ENCODE data around the gene RAB36.

The RAB36 gene

GRCh38 chr22:23138584-23139435 lies 6.5 kb upstream of the RAB36 start:
- no peak for DNase-seq

DNA sequence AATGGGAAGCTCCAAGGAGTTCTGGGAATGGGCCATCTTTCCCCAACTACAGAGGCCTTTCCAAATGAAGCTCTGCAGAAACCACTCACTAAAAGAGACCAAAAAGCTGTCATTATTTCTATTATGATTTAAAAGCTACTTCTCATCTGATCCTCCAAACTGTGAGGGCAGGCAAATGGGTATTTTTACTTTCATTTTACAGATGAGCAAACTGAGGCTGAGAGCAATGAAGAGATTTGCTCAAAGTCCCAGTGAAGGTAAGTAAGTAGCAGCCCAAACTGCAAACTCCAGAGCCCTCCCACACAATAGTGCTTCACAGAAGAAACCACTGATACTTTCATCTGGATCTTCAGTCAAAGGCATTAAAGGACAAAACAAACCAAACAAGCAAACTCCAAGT lies 4.9 kb upstream of the RAB36 start:
- no peak for DNase-seq

GRCh38 chr22:23142546-23143105 lies 2.7 kb upstream of the RAB36 start:
- no peak for DNase-seq

- DNase-seq, result no peak
These were observed 2.2 kb upstream of the RAB36 start for GRCh38 chr22:23143119-23143518.

DNA sequence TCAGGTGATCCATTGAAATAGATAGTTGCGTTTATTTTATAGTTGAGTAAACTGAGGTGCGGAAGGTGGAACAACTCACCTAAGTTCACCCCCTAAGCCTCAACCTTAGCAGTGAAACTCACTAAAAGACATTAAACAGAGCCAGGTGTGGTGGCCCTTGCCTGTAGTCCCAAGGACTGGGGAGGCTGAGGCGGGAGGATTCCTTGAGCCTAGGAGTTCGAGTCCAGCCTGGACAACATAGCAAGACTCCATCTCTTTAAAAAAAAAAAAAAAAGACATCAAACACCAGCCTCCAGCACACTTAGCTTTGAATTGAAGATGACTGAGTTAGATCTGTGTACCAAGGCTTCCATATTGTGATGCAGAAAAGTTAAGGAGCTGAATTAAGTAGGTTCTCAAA lies 845 bp upstream of the RAB36 start:
- no peak for DNase-seq

GRCh38 chr22:23145878-23146470 lies 697 bp downstream of the RAB36 start:
- no peak for DNase-seq

- no peak for DNase-seq
These were observed 1.4 kb downstream of the RAB36 start for GRCh38 chr22:23146478-23147205.

DNA sequence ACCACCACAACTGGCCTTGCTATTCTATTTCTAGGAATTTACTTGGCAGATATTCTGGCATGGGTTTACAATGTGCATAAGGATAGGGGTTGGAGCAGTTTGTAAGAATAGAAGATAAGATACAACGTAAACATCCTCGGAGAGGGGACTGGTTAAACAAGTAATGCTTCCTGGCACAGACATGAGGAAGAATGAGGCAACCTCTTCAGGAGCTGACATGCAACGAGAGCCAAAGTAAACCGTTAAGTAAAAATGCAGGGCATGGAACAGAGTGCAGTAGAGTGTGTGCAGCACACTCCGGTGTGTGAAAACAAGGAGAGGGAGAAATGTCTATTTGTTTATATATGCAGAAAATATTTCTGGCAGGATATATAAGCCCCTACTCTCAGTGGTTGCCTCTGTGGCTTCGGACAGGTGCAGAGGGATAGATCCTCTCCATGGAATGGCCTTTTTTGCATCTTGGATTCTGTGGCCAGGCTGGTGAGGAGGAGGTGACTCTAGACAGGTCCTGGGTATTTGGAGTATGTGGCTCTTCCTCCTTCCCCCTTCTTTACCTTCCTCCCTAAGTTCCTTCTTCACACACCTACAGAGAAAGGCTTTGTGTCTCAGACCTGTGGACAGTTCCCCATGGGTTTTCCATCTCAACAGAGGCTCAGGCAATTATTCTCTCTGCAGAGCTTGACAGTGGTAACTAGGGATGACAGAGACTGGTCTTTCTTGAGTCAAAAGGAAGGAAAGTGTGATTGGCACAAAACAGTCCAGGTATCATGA lies 2.5 kb downstream of the RAB36 start:
- DNase-seq, result no peak

DNA sequence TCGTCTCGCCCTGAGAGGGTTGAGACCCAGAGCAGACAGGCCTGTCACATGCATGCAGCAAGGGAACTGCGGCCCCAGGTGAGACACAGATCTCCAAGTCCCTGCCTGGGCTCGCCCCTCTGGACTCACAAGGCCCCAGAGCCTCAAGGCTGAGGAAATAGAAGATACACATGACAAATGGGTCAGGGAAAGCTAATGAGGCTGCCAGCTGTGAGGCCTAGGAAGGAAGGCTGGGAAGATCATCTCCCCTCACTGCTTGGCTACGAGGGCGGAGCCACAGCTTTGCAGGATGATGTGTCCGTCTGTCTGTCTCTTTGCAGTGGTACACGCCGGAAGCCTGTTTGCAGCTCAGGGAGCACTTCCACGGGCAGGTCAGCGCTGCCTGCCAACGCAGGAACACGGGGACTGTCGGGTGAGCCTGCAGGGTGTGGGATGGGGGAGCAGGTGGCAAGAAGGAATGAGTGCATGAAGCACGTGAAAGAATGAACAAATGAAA lies 4.5 kb downstream of the RAB36 start:
- DNase-seq, result no peak

GRCh38 chr22:23150762-23151161 lies 5.5 kb downstream of the RAB36 start:
- DNase-seq, result no peak

DNA sequence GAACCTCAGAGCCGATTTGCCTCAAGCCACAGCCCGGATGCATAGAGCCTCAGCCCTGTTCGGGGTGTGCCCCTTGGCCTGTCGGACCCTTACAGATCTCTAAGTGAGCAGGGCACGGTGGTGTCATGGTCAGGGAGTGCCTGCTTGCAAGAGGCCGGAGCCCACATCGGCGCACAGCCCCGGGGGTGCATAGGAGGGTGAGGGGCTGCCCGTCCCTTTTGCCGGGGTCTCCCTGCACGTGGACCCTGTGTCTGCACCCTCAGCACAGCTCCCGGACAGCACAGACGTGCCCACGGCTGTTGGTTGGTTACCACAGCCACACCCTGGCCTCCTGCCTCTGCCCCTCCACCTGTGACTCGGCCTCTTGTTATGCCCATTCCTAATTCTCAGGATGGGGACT lies 6.5 kb downstream of the RAB36 start:
- no peak for DNase-seq

DNA sequence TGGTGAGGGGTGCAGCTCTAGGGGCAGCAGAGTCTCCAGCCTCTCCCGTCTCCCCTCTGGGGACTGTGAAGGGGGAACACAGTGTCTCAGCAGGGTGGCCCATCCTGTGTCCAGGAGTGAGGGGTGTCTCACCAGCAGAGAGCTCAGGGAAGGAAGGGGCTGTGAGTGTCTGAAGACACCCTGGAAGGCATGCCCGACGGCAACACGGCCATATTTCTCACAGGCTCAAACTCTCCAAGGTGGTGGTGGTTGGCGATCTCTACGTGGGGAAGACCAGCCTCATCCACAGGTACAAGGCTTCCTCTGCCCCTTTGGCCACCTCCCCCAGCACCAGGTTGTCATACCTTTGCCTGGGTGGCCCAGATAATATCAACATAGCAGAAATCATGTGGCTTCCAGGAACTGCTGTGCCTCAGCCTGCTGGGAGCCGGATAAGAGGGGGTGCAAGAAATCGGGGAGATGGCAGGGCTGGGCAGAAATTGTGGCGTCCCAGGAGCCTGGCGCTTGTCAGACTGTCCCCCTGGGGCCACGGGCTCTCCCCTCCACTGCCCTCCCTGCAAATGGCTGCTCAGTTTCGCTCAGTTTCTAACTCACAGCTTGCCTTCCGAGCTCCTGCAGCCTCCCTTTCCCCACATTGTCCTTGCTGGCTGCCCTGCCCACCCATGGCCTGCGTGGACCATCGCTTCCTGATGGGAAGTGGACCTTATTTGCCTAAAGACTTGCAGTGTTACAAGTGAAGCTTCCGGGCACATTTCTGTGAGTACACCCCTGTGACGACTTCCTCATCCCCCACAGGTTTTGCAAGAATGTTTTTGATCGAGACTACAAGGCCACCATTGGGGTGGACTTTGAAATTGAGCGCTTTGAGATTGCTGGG lies 7.2 kb downstream of the RAB36 start:
- peak; percentile 35 for DNase-seq

DNA sequence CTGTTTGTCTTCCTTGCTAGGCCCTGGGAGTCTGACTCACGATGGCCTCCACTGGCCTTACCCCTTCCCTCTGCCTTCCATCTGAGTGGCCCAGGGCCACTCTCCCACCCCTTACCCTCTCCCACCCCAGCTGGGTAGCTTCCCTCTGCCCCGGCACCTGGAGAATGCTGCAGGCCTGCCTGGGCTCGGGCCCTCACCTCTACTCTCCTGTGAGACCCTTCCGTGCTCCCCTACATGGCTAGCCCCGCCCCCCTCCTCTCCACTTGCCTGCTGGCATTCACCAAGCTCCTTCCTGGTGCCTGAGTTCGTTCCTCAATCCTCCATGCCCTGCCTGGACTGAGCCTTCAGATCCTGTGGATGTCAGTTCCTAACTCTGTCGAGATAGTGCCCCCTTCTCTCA lies 8.7 kb downstream of the RAB36 start:
- DNase-seq, result no peak

DNA sequence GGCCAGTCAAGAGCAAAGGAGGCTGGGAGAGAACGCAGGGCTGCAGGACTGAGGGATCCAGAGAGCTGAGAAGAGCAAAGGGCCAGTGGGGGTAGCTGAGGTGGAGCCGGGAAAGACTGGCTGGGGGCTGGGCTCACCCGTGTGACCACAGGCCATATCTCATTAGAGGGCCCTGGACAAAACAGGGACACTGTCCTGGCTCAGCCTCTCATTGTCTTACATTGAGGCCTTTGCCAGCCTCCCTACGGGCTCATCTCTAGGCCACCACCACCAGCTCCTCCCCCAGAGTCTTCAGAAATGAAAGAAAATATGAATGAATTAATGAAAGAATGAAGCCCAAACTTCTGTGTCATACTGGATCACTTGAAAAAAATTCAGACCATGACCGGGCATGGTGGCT lies 9.2 kb downstream of the RAB36 start:
- DNase-seq, result no peak

GRCh38 chr22:23155143-23155542 lies 9.9 kb downstream of the RAB36 start:
- DNase-seq, result no peak

DNA sequence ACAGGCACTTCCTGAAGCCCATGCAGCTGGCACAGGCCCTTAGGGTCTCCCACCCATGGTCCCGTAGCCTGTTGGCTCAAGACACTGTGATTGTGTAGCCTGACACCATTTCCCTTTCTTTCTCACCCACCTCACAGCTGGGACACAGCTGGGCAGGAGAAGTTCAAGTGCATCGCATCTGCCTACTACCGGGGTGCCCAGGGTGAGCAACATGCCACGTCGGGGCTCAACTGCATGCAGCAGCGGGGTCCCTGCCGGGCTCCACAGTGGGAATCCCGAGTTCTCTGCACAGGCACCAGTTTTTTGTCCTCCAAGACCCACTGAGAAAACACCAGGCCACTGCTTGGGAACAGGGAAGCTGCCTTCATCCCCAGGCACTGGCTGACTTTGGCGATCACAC lies 10.6 kb downstream of the RAB36 start:
- DNase-seq, result no peak

- DNase-seq, result no peak
These were observed 11.0 kb downstream of the RAB36 start for GRCh38 chr22:23156286-23156685.

- no peak for DNase-seq
These were observed 12.6 kb downstream of the RAB36 start for GRCh38 chr22:23157560-23158515.

DNA sequence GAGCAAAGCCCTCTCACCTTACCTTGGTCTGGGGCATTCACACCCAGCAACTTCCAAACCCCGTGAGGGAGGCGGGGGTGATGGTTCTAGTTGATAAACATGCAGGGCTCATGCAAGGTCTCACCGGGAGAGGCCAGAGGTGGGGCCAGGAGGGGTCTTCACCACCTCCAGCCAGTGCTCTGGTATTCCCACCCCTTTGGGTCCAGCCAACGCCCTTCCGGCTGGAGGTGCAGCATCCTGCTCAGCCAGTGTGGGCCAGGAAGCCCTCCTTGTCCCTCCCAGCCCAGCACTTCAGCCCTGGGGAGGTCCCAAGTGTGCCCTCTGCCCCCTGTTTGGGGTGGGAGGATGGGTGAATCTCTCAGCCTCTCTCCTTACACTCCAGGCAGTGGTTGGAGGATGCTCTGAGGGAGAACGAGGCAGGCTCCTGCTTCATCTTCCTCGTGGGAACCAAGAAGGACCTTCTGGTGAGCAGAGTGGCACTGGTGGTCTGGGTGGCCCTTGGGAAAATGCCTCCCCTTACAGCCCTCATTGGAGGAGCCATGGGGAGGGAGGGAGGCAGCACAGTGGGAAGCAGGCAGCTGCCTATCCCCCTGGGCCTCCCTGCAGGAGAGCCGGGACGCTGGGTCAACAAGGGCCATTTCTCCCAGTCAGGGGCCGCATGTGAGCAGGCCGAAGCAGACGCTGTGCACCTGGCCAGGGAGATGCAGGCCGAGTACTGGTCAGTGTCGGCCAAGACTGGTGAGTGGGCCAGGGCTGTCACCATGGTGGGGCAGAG lies 13.4 kb downstream of the RAB36 start:
- DNase-seq, result no peak

DNA sequence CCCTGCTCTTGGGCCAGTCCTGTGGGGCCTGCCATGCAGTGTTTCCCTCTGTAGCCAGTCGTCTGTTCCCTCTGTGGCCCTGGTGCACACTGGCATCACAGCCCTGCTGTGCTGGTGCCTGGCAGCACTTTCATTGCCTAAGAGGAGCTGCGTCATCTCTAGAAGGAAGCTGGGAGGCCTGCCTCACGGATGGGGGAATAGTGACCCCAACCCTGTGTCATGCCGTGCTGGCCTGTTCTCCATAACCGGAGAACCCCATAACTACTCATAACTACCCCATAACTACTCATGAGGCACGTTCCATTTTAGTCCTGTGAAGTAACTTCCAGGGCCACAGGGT lies 14.0 kb downstream of the RAB36 start:
- DNase-seq, result peak; percentile 31

Measured in CD4-positive, alpha-beta T cell treated with Interleukin-15 for 1 hour (primary cell).